H1 (cell line): Measurements from ENCODE around the gene SLC4A8. TPM values are rescaled to one million over a fixed set of nuclear protein-coding genes. Genes with fewer than 3 reads are reported as not detected.

ENCODE experiments used
- CTCF ChIA-PET: fragments of 300-600 bp; sonication (Branson Sonifier 250); formaldehyde crosslinking; loops from one replicate; lab custom pipeline; 2021; ENCODE audit not compliant: partially characterized antibody; lab: Charles Lee
- POLR2A ChIA-PET: fragments of 300-600 bp; sonication (Branson Sonifier 250); formaldehyde crosslinking; loops from one replicate; lab custom pipeline; 2021; ENCODE audit warnings: inconsistent platforms; ENCODE audit not compliant: partially characterized antibody; lab: Charles Lee
- DNase-seq, 2 experiments: peaks; one replicate each; pipeline versions ENCODE4 v3.0.0 to v3.0.0-alpha.2; 2010 to 2022; ENCODE audit warnings: low spot score in 2 of 2, low read depth in 1 of 2, mixed read lengths in 1 of 2
- FAIRE-seq: peaks from 2 replicates; lab custom pipeline; 2011; peaks lifted over from hg19 to GRCh38; lab: Jason Lieb, UNC
- H2AFZ ChIP-seq: 2 replicates; pipeline ENCODE4 v1.8.1; 2012; ENCODE audit warnings: low read length, inconsistent platforms
- H2AK5ac ChIP-seq: 2 replicates; pipeline ENCODE4 v1.6.1; 2013; ENCODE audit warnings: low read depth, low read length
- H2BK120ac ChIP-seq: replicated peaks from 2 replicates; pipeline ENCODE3; 2013; ENCODE audit warnings: low read depth, low read length, inconsistent platforms
- H2BK12ac ChIP-seq: 2 replicates; pipeline ENCODE4 v1.6.1; 2013; ENCODE audit warnings: low read depth, low read length
- H2BK15ac ChIP-seq: 2 replicates; pipeline ENCODE4 v1.6.1; 2013; ENCODE audit warnings: low read length
- H2BK20ac ChIP-seq: 2 replicates; pipeline ENCODE4 v1.6.1; 2013; ENCODE audit warnings: low read length
- H2BK5ac ChIP-seq: 2 replicates; pipeline ENCODE4 v1.6.1; 2013; ENCODE audit warnings: low read depth, low read length
- H3K14ac ChIP-seq: 2 replicates; pipeline ENCODE4 v1.6.1; 2013; ENCODE audit warnings: inconsistent platforms; ENCODE audit not compliant: insufficient read length
- H3K18ac ChIP-seq: 2 replicates; pipeline ENCODE4 v1.6.1; 2013; ENCODE audit warnings: low read length; ENCODE audit errors: extremely low read depth
- H3K23ac ChIP-seq: 2 replicates; pipeline ENCODE4 v1.6.1; 2013; ENCODE audit warnings: inconsistent platforms; ENCODE audit not compliant: insufficient read length
- H3K23me2 ChIP-seq: 2 replicates; pipeline ENCODE4 v1.6.1; 2013; ENCODE audit warnings: low read depth, low read length
- H3K27ac ChIP-seq: 2 replicates; pipeline ENCODE4 v1.6.1; 2011; ENCODE audit warnings: low read depth, low read length, inconsistent platforms
- H3K27me3 ChIP-seq, 4 experiments: replicated peaks in 1 of 4; 1 replicate in 1 of 4; 2 replicates in 3 of 4; pipeline versions ENCODE4 v1.6.1 to v1.8.1; 2011 to 2013; ENCODE audit warnings: low read length in 3 of 4, mild to moderate bottlenecking in 3 of 4, inconsistent platforms in 2 of 4, mixed read lengths in 2 of 4, moderate library complexity in 1 of 4; ENCODE audit not compliant: control insufficient read depth in 3 of 4, insufficient read depth in 3 of 4; ENCODE audit errors: extremely low read depth in 1 of 4
- H3K36me3 ChIP-seq, 4 experiments: 2 replicates each; pipeline versions ENCODE4 v1.6.1 to v1.8.1; 2011 to 2013; ENCODE audit warnings: mild to moderate bottlenecking in 4 of 4, low read length in 3 of 4, moderate library complexity in 2 of 4, control low read depth in 1 of 4, inconsistent platforms in 1 of 4; ENCODE audit not compliant: insufficient read depth in 4 of 4, control insufficient read depth in 2 of 4
- H3K4ac ChIP-seq: replicated peaks from 2 replicates; pipeline ENCODE3; 2013; ENCODE audit warnings: low read length, low read depth, mixed read lengths, inconsistent platforms; ENCODE audit not compliant: insufficient read length
- H3K4me1 ChIP-seq, 4 experiments: replicated peaks in 1 of 4; 1 replicate in 1 of 4; 2 replicates in 3 of 4; pipeline versions ENCODE4 v1.6.1 to v1.8.1; 2011 to 2013; ENCODE audit warnings: low read length in 3 of 4, inconsistent platforms in 2 of 4, mixed read lengths in 1 of 4; ENCODE audit not compliant: insufficient read depth in 4 of 4, control insufficient read depth in 3 of 4
- H3K4me2 ChIP-seq, 2 experiments: 2 replicates each; pipeline versions ENCODE4 v1.6.1 to v1.8.1; 2011 to 2013; ENCODE audit warnings: low read depth in 2 of 2, low read length in 2 of 2, control low read depth in 1 of 2, inconsistent platforms in 1 of 2, mild to moderate bottlenecking in 1 of 2; ENCODE audit not compliant: insufficient read depth in 1 of 2
- H3K4me3 ChIP-seq, 4 experiments: fragments of 200-600, 300-600 bp in 1 of 4; sonication (generic), shearing (Covaris generic), sonication (Bioruptor Twin) in 1 of 4; 2 replicates each; pipeline versions ENCODE4 v1.5.1 to v1.8.1; 2011 to 2016; ENCODE audit warnings: low read length in 4 of 4, low read depth in 3 of 4, control low read depth in 2 of 4, inconsistent platforms in 2 of 4, mild to moderate bottlenecking in 2 of 4, mixed read lengths in 1 of 4, moderate library complexity in 1 of 4; ENCODE audit not compliant: insufficient read depth in 2 of 4; ENCODE audit errors: extremely low read depth in 1 of 4
- H3K56ac ChIP-seq: replicated peaks from 2 replicates; pipeline ENCODE3; 2013; ENCODE audit warnings: low read depth, mild to moderate bottlenecking, mixed read lengths, low read length, inconsistent platforms; ENCODE audit not compliant: insufficient read length
- H3K79me1 ChIP-seq: 2 replicates; pipeline ENCODE4 v1.6.1; 2013; ENCODE audit warnings: low read depth, low read length, control low read depth
- H3K79me2 ChIP-seq, 2 experiments: 2 replicates each; pipeline versions ENCODE4 v1.6.1 to v1.8.1; 2012 to 2013; ENCODE audit warnings: low read length in 2 of 2, mild to moderate bottlenecking in 2 of 2, inconsistent platforms in 1 of 2; ENCODE audit not compliant: insufficient read depth in 2 of 2, control insufficient read depth in 1 of 2
- H3K9ac ChIP-seq, 4 experiments: replicated peaks in 1 of 4; 1 replicate in 1 of 4; 2 replicates in 3 of 4; pipeline versions ENCODE4 v1.6.1 to v1.8.1; 2011 to 2013; ENCODE audit warnings: low read depth in 3 of 4, low read length in 3 of 4, control low read depth in 2 of 4, mild to moderate bottlenecking in 2 of 4, moderate library complexity in 2 of 4, inconsistent platforms in 1 of 4; ENCODE audit errors: extremely low read depth in 1 of 4
- H3K9me3 ChIP-seq, 2 experiments: 2 replicates each; pipeline versions ENCODE4 v1.6.1 to v1.8.1; 2012 to 2013; ENCODE audit warnings: mild to moderate bottlenecking in 2 of 2, moderate library complexity in 2 of 2, control low read depth in 1 of 2, inconsistent platforms in 1 of 2, low read depth in 1 of 2, low read length in 1 of 2, mixed read lengths in 1 of 2; ENCODE audit not compliant: insufficient read depth in 2 of 2
- H4K20me1 ChIP-seq, 2 experiments: replicated peaks in 1 of 2; 2 replicates each; pipeline versions ENCODE3 to v1.8.1; 2011 to 2013; ENCODE audit warnings: inconsistent platforms in 2 of 2, low read length in 2 of 2, mild to moderate bottlenecking in 1 of 2; ENCODE audit not compliant: insufficient read depth in 2 of 2, control insufficient read depth in 1 of 2
- H4K5ac ChIP-seq: 2 replicates; pipeline ENCODE4 v1.6.1; 2013; ENCODE audit warnings: low read length, low read depth, mixed read lengths, inconsistent platforms; ENCODE audit not compliant: insufficient read length
- H4K8ac ChIP-seq: 2 replicates; pipeline ENCODE4 v1.8.0; 2013; ENCODE audit warnings: mild to moderate bottlenecking, moderate library complexity, low read length, inconsistent platforms; ENCODE audit not compliant: insufficient read depth; ENCODE audit errors: extremely low read depth
- H4K91ac ChIP-seq: replicated peaks from 2 replicates; pipeline ENCODE3; 2013; ENCODE audit warnings: low read length, mixed read lengths, inconsistent platforms; ENCODE audit not compliant: insufficient read length
- BACH1 ChIP-seq: IDR thresholded peaks from 2 replicates; pipeline ENCODE4 v1.6.1; 2012; ENCODE audit warnings: low read length, improper control_type of control experiment
- CBX8 ChIP-seq: fragments of 300-800, 300-1000 bp; sonication (generic); IDR thresholded peaks from 2 replicates; pipeline ENCODE4 v1.7.1; 2016; ENCODE audit warnings: low read depth, low read length, borderline replicate concordance
- E2F6 ChIP-seq: IDR thresholded peaks from 2 replicates; pipeline ENCODE4 v1.6.1; 2012; ENCODE audit warnings: inconsistent platforms
- GTF2F1 ChIP-seq: IDR thresholded peaks from 2 replicates; pipeline ENCODE4 v1.6.1; 2012; ENCODE audit warnings: low read depth, low read length, improper control_type of control experiment, borderline replicate concordance
- NRF1 ChIP-seq: IDR thresholded peaks from 2 replicates; pipeline ENCODE4 v1.6.1; 2011; ENCODE audit warnings: mild to moderate bottlenecking, low read depth, low read length, improper control_type of control experiment
- PHF8 ChIP-seq: fragments of 200-600 bp; sonication (generic); conservative IDR thresholded peaks from 2 replicates; pipeline ENCODE4 v1.7.1; 2012; ENCODE audit warnings: low read depth, mild to moderate bottlenecking, inconsistent platforms, low read length, moderate library complexity
- POLR2A ChIP-seq, 2 experiments: IDR thresholded peaks; 1 replicate in 1 of 2; 2 replicates in 1 of 2; pipeline ENCODE4 v1.6.1; 2011; ENCODE audit warnings: low read depth in 2 of 2, low read length in 2 of 2, mild to moderate bottlenecking in 2 of 2; ENCODE audit errors: control extremely low read depth in 1 of 2
- POU5F1 ChIP-seq: IDR thresholded peaks from 2 replicates; pipeline ENCODE4 v1.6.1; 2011; ENCODE audit warnings: low read depth, mild to moderate bottlenecking, low read length, moderate library complexity
- RAD21 ChIP-seq, 2 experiments: IDR thresholded peaks in 1 of 2; conservative IDR thresholded peaks in 1 of 2; 2 replicates each; pipeline ENCODE4 v1.6.1; 2011; ENCODE audit warnings: low read depth in 2 of 2, low read length in 2 of 2, improper control_type of control experiment in 1 of 2, inconsistent platforms in 1 of 2, mild to moderate bottlenecking in 1 of 2, moderate library complexity in 1 of 2
- SIN3A ChIP-seq, 2 experiments: IDR thresholded peaks in 1 of 2; conservative IDR thresholded peaks in 1 of 2; 2 replicates each; pipeline ENCODE4 v1.6.1; 2011 to 2012; ENCODE audit warnings: low read length in 2 of 2, improper control_type of control experiment in 1 of 2, low read depth in 1 of 2, mild to moderate bottlenecking in 1 of 2
- SIX5 ChIP-seq: IDR thresholded peaks from 2 replicates; pipeline ENCODE4 v1.6.1; 2011; ENCODE audit warnings: mild to moderate bottlenecking, low read depth, low read length
- SP2 ChIP-seq: IDR thresholded peaks from 2 replicates; pipeline ENCODE4 v1.6.1; 2012; ENCODE audit warnings: mild to moderate bottlenecking, low read length, inconsistent platforms
- TEAD4 ChIP-seq: IDR thresholded peaks from 2 replicates; pipeline ENCODE4 v1.6.1; 2012; ENCODE audit warnings: low read depth, low read length, inconsistent platforms, mixed read lengths
- WGBS, 2 experiments: shearing (Covaris generic) in 1 of 2; methylation state at CpG; one replicate each; pipeline versions ENCODE4 v1.1.6 to v1.1.7; 2013 to 2015; ENCODE audit warnings: low lambda C conversion rate in 2 of 2, mixed read lengths in 2 of 2, inconsistent platforms in 1 of 2, low coverage in 1 of 2, missing lambda C conversion rate in 1 of 2; ENCODE audit not compliant: insufficient replicate concordance in 2 of 2, insufficient coverage in 1 of 2, insufficient read length in 1 of 2; ENCODE audit errors: extremely low coverage in 1 of 2, missing lambda C conversion rate in 1 of 2; 5-methylcytosine and 5-hydroxymethylcytosine counted together
- polyA plus RNA-seq, 7 experiments: library from polyadenylated mRNA; depleted of rRNA in 3 of 7; stranded (reverse) in 5 of 7; unstranded in 2 of 7; fragments of >200 nt in 5 of 7; fragments of 200-250 nt in 2 of 7; gene quantifications; 1 replicate in 5 of 7; 2 replicates in 1 of 7; 4 replicates in 1 of 7; pipeline versions ENCODE4 v1.2.1 to v1.2.3, GENCODE V29; 2011 to 2013; ENCODE audit warnings: missing spikeins in 2 of 7, mixed read lengths in 2 of 7
- total RNA-seq: library from RNA; stranded (reverse); fragmentation: NEBNext Ultra II Directional; extraction: Animal tissue kit (Norgen Biotek cat#: 25700); gene quantifications from 2 replicates; pipeline ENCODE4 v1.2.1, GENCODE V29; 2021

The SLC4A8 gene
- total and polyA plus RNA-seq, 2 of the 8 experiments (the other 6 are each of a cell fraction or from before 2014, with no cell fraction given) = 11.2 to 13.4 TPM

GRCh38 chr12:51403681-51404136, 20.9 kb upstream of the SLC4A8 start:
- Histone ChIP-seq H4K91ac (no peak overlapping the region), H2BK120ac (no peak overlapping the region), H3K27me3 (no peaks in the 10 kb centered on the region), H3K4ac (no peak overlapping the region), H3K4me3 (no peak overlapping the region)
- TF ChIP-seq NRF1 (no peak), E2F6 (no peak), RAD21 (IDR thresholded peaks at IDR 0.05 in 1 of 2, conservative IDR thresholded peaks at IDR 0.05 in 1 of 2; ENCODE audit: low read depth in 2 of 2, low read length in 2 of 2) (no peak), CBX8 (no peak), POU5F1 (no peak), GTF2F1 (no peak), SIN3A (conservative IDR thresholded peaks at IDR 0.05 in 1 of 2, IDR thresholded peaks at IDR 0.05 in 1 of 2; ENCODE audit: low read depth in 1 of 2, low read length in 2 of 2) (no peak), POLR2A (IDR thresholded peaks at IDR 0.05; ENCODE audit: control extremely low read depth in 1 of 2, low read depth in 2 of 2, low read length in 2 of 2) (no peak), SIX5 (no peak), PHF8 (no peak), TEAD4 (no peak), SP2 (no peak), BACH1 (no peak)
- TF ChIP-seq, all 59 proteins: peak for 0
- H2BK5ac ChIP-seq = no peak overlapping the region
- H3K36me3 ChIP-seq = no peaks in the 10 kb centered on the region
- H4K20me1 ChIP-seq = no peaks in the 10 kb centered on the region
- H3K79me1 ChIP-seq = no peaks in the 10 kb centered on the region
- no peak overlapping the region for H2BK15ac ChIP-seq
- no peak overlapping the region for H4K8ac ChIP-seq
- WGBS, 2 experiments = 90% methylated on average over 4 of the region's 4 CpGs; no CpG with 5 or more reads in 1 of the 2 experiments
- no peaks in the 10 kb centered on the region for H3K79me2 ChIP-seq
- no peak overlapping the region for H3K23ac ChIP-seq
- no peak overlapping the region for H3K4me2 ChIP-seq
- no peaks in the 10 kb centered on the region; a peak in 2 of 7 replicates for H3K4me1 ChIP-seq
- no peak overlapping the region for H3K27ac ChIP-seq
- no peak overlapping the region for H2AFZ ChIP-seq
- no peak overlapping the region for H2BK12ac ChIP-seq
- no peaks in the 10 kb centered on the region for H3K23me2 ChIP-seq
- H2AK5ac ChIP-seq = no peak overlapping the region
- CTCF ChIA-PET = interaction anchor here (1.1 to 1.8 kb wide), 2 partner anchors 12 to 17 kb away, joined by 4 to 5 read pairs; no protein-coding TSS in a partner anchor
- DNase-seq (no peak), FAIRE-seq (no peak)
- POLR2A ChIA-PET = interaction anchor here (1.3 kb wide), 1 partner anchor 12 kb away, joined by 4 read pairs; the partner anchor contains the start of gene GALNT6
- H3K9me3 ChIP-seq = no peaks in the 10 kb centered on the region
- no peak overlapping the region for H3K18ac ChIP-seq
- H3K56ac ChIP-seq = no peak overlapping the region
- no peak overlapping the region for H2BK20ac ChIP-seq
- H3K14ac ChIP-seq = no peak overlapping the region
- H4K5ac ChIP-seq = no peak overlapping the region
- no peak overlapping the region for H3K9ac ChIP-seq
